K562 (cell line): ENCODE results near the gene IGFL1. TPM values are rescaled to one million over a fixed set of nuclear protein-coding genes. Genes with fewer than 3 reads are reported as not detected.

ENCODE experiments used
- ATAC-seq: fragments of 200-7000 bp; cut with Tn5 transposase; 3 replicates; pipeline ENCODE4 v1.9.1; 2020; ENCODE audit warnings: moderate library complexity
- BruUV-seq: library from RNA; stranded (reverse); fragments of 400-500 nt; replicated peaks from 2 replicates; lab custom pipeline; 2021; lab: Mats Ljungman, UMichigan
- CTCF ChIA-PET: fragments of 300-600 bp; formaldehyde crosslinking; extraction: SDS; loops from one replicate; lab custom pipeline; 2021; ENCODE audit warnings: low intra/inter-chr PET ratio; lab: Yijun Ruan, JAX
- POLR2A ChIA-PET: fragments of 300-600, 350-650 bp; sonication (Branson Sonifier 250); formaldehyde crosslinking; extraction: SDS; loops from one replicate; lab custom pipeline; 2021; ENCODE audit warnings: antibody characterized with exemption, inconsistent platforms; lab: Yijun Ruan, JAX
- DNase-seq, 4 experiments: peaks; one replicate each; pipeline versions ENCODE4 v3.0.0 to v3.0.0-alpha.2; 2011 to 2018; ENCODE audit warnings: low spot score in 3 of 4, mixed read lengths in 3 of 4; ENCODE audit errors: extremely low read depth in 1 of 4
- FAIRE-seq: peaks from 2 replicates; lab custom pipeline; 2011; peaks lifted over from hg19 to GRCh38; lab: Jason Lieb, UNC
- H2AFZ ChIP-seq: 2 replicates; pipeline ENCODE4 v1.6.0; 2011; ENCODE audit warnings: low read depth, low read length, control low read depth, inconsistent platforms
- H3K27ac ChIP-seq: fragments of 200-600 bp; 3 replicates; pipeline ENCODE4 v1.8.0; 2011; ENCODE audit warnings: low read depth, mild to moderate bottlenecking, control low read depth, inconsistent platforms, low read length, moderate library complexity, mixed read lengths; ENCODE audit errors: extremely low read depth
- H3K27me3 ChIP-seq, 2 experiments: fragments of 300-600 bp in 1 of 2; 2 replicates in 1 of 2; 3 replicates in 1 of 2; pipeline versions ENCODE4 v1.6.0 to v1.8.0; 2011; ENCODE audit warnings: inconsistent platforms in 2 of 2, low read length in 2 of 2, mild to moderate bottlenecking in 1 of 2, mixed read lengths in 1 of 2, moderate library complexity in 1 of 2; ENCODE audit not compliant: control insufficient read depth in 2 of 2, insufficient read depth in 2 of 2
- H3K36me3 ChIP-seq: fragments of 300-600 bp; 3 replicates; pipeline ENCODE4 v1.8.0; 2011; ENCODE audit warnings: mild to moderate bottlenecking, low read length, inconsistent platforms; ENCODE audit not compliant: control insufficient read depth, insufficient read depth
- H3K4me1 ChIP-seq, 2 experiments: fragments of 200-600 bp in 1 of 2; replicated peaks in 1 of 2; 2 replicates in 1 of 2; 3 replicates in 1 of 2; pipeline versions ENCODE4 v1.5.1 to v1.8.0; 2011; ENCODE audit warnings: inconsistent platforms in 2 of 2, low read length in 2 of 2, mild to moderate bottlenecking in 1 of 2, mixed read lengths in 1 of 2, moderate library complexity in 1 of 2; ENCODE audit not compliant: control insufficient read depth in 2 of 2, insufficient read depth in 2 of 2
- H3K4me2 ChIP-seq: 2 replicates; pipeline ENCODE4 v1.6.1; 2011; ENCODE audit warnings: low read length, control low read depth, inconsistent platforms, mixed read lengths; ENCODE audit not compliant: insufficient read depth
- H3K4me3 ChIP-seq: fragments of 200-600 bp; sonication (generic), shearing (Covaris generic); 2 replicates; pipeline ENCODE4 v1.5.1; 2016; ENCODE audit warnings: control low read depth, inconsistent platforms
- H3K79me2 ChIP-seq: fragments of 200-600 bp; 3 replicates; pipeline ENCODE4 v1.8.0; 2011; ENCODE audit warnings: low read length, inconsistent platforms; ENCODE audit not compliant: control insufficient read depth, insufficient read depth
- H3K9ac ChIP-seq, 2 experiments: 2 replicates each; pipeline versions ENCODE4 v1.6.0 to v1.6.1; 2011; ENCODE audit warnings: low read depth in 2 of 2, low read length in 2 of 2, control low read depth in 1 of 2, inconsistent platforms in 1 of 2, mild to moderate bottlenecking in 1 of 2, mixed read lengths in 1 of 2; ENCODE audit not compliant: insufficient read depth in 1 of 2
- H3K9me1 ChIP-seq: one replicate; pipeline ENCODE4 v1.6.0; 2011; ENCODE audit warnings: inconsistent platforms, mild to moderate bottlenecking, low read length, moderate library complexity; ENCODE audit not compliant: control insufficient read depth, insufficient read depth
- H3K9me3 ChIP-seq: replicated peaks from 2 replicates; pipeline ENCODE4 v1.5.1; 2011; ENCODE audit warnings: low read depth, low read length, inconsistent platforms; ENCODE audit not compliant: control insufficient read depth, insufficient read depth
- H4K20me1 ChIP-seq: replicated peaks from 2 replicates; pipeline ENCODE4 v1.6.1; 2011; ENCODE audit warnings: low read length, inconsistent platforms, mixed read lengths; ENCODE audit not compliant: control insufficient read depth, insufficient read depth
- E2F6 ChIP-seq, 2 experiments: IDR thresholded peaks; 2 replicates each; pipeline ENCODE4 v1.6.1; 2011; ENCODE audit warnings: borderline replicate concordance in 1 of 2, control low read depth in 1 of 2, low read depth in 1 of 2, low read length in 1 of 2, mild to moderate bottlenecking in 1 of 2, mixed read lengths in 1 of 2, moderate library complexity in 1 of 2; ENCODE audit not compliant: insufficient read depth in 1 of 2, insufficient read length in 1 of 2, poor library complexity in 1 of 2, severe bottlenecking in 1 of 2; ENCODE audit errors: extremely low read depth in 1 of 2
- ETS2 ChIP-seq: IDR thresholded peaks from 2 replicates; pipeline ENCODE4 v1.6.1; 2016; ENCODE audit warnings: borderline replicate concordance, missing genetic modification characterization, mild to moderate bottlenecking, moderate library complexity, missing compliant biosample characterization; ENCODE audit not compliant: poor library complexity, severe bottlenecking
- MGA ChIP-seq: fragments of 450-650 bp; IDR thresholded peaks from 2 replicates; pipeline ENCODE4 v1.6.1; 2016; ENCODE audit warnings: mild to moderate bottlenecking, moderate library complexity
- WGBS: fragments of 100-300 bp; shearing (Covaris generic); methylation state at CpG from one replicate; pipeline ENCODE4 v1.1.6; 2016; ENCODE audit warnings: low coverage, mixed read lengths; ENCODE audit not compliant: insufficient coverage; ENCODE audit errors: missing lambda C conversion rate; 5-methylcytosine and 5-hydroxymethylcytosine counted together
- in situ Hi-C: fragments of 300-500 bp; cut with MboI; formaldehyde crosslinking; loops from 4 replicates; pipeline ENCODE4 v1.15.0; 2018; ENCODE audit warnings: inconsistent platforms, mixed read lengths
- intact Hi-C: fragments of 100-400 bp; cut with micrococcal nuclease; formaldehyde crosslinking; loops from 2 replicates; pipeline ENCODE4 v1.14.2; 2022
- polyA plus RNA-seq, 8 experiments: library from polyadenylated mRNA; depleted of rRNA in 4 of 8; stranded (reverse) in 5 of 8; unstranded in 3 of 8; fragments of >200 nt; fragmentation: Nextera tagmentation in 2 of 8; fragmentation: Illumina TruSeq in 1 of 8; extraction: Ambion mirVana in 2 of 8; extraction: Trizol in 1 of 8; gene quantifications; 2 replicates each; pipeline versions ENCODE4 v1.2.1 to v1.2.3, GENCODE V29; 2011 to 2014; ENCODE audit warnings: inconsistent platforms in 1 of 8, missing spikeins in 1 of 8
- total RNA-seq, 7 experiments: library from RNA; depleted of rRNA in 6 of 7; stranded (reverse); fragments of >200 nt in 6 of 7; fragmentation: Illumina TruSeq in 2 of 7; extraction: Trizol in 2 of 7; gene quantifications; 2 replicates each; pipeline versions ENCODE4 v1.2.1 to v1.2.3, GENCODE V29; 2011 to 2021; ENCODE audit warnings: low replicate concordance in 1 of 7

IGFL1 gene
- total and polyA plus RNA-seq, 9 of the 15 experiments (the other 6 are each of a cell fraction or from before 2014, with no cell fraction given): not detected

- CTCF ChIA-PET: no interaction called here
- POLR2A ChIA-PET: interaction anchor here (0.7 kb wide), 1 partner anchor 13 kb away, joined by 4 read pairs; no protein-coding TSS in a partner anchor
- Histone ChIP-seq H3K36me3 (no peaks in the 10 kb centered on the region), H3K9ac (no peak overlapping the region), H3K4me1 (no peaks in the 10 kb centered on the region; a peak in 1 of 5 replicates), H3K27me3 (peaks cover 0 to 44% of the 10 kb centered on the region in 2 experiments; a peak in 2 of 5 replicates), H3K9me3 (no peaks in the 10 kb centered on the region), H2AFZ (no peak overlapping the region), H3K9me1 (no peaks in the 10 kb centered on the region), H4K20me1 (peaks cover 4% of the 10 kb centered on the region; the same call in 1 of the 2 replicates), H3K4me2 (no peak overlapping the region), H3K4me3 (no peak overlapping the region), H3K79me2 (no peaks in the 10 kb centered on the region), H3K27ac (no peak overlapping the region)
- TF ChIP-seq E2F6 (IDR thresholded peaks at IDR 0.05; ENCODE audit: borderline replicate concordance in 1 of 2, extremely low read depth in 1 of 2, insufficient read depth in 1 of 2, insufficient read length in 1 of 2, low read depth in 1 of 2, low read length in 1 of 2, poor library complexity in 1 of 2, severe bottlenecking in 1 of 2) (peak; percentile 40 to 65), MGA (peak; percentile 21; the same call in 1 of the 2 replicates), ETS2 (tag) (no peak)
- intact Hi-C loops: no loop called here
- BruUV-seq: no TSS peak
- DNase-seq (peak in 1 of 4 experiments; percentile 2), FAIRE-seq (no peak), ATAC-seq (no peak)
- in situ Hi-C loops: no loop called here
- 10% methylated on average over 20 of the region's 20 CpGs for WGBS
These were observed 3.5 kb downstream of the IGFL1 start for GRCh38 chr19:46232938-46233621.
